WTC11 (cell line): Measurements from ENCODE around the gene MAPKAPK3.

Experiments used
- ESRRA ChIP-seq: sonication (generic); formaldehyde crosslinking; IDR thresholded peaks from 2 replicates; pipeline ENCODE4 v1.8.1; 2022; ENCODE audit warnings: mild to moderate bottlenecking, missing genetic modification reagents, borderline replicate concordance
- MYBL2 ChIP-seq: sonication (generic); formaldehyde crosslinking; IDR thresholded peaks from 2 replicates; pipeline ENCODE4 v1.8.1; 2023; ENCODE audit warnings: mild to moderate bottlenecking, moderate library complexity, missing genetic modification reagents
- NR1H2 ChIP-seq: sonication (generic); formaldehyde crosslinking; IDR thresholded peaks from 2 replicates; pipeline ENCODE4 v1.9.0; 2021; ENCODE audit warnings: mild to moderate bottlenecking, moderate library complexity, missing genetic modification reagents
- TEAD4 ChIP-seq: sonication (generic); formaldehyde crosslinking; IDR thresholded peaks from 2 replicates; pipeline ENCODE4 v1.8.0; 2022; ENCODE audit warnings: mild to moderate bottlenecking, missing genetic modification reagents
- USF1 ChIP-seq: sonication (generic); formaldehyde crosslinking; IDR thresholded peaks from 2 replicates; pipeline ENCODE4 v1.8.0; 2022; ENCODE audit warnings: mild to moderate bottlenecking, missing genetic modification reagents
- TF ChIP-seq, protein P1 (sequence below): fragments of 200-600 bp; IDR thresholded peaks from 2 replicates; pipeline ENCODE4 v1.8.0; 2022; ENCODE audit warnings: antibody characterized with exemption
- TF ChIP-seq, protein P2 (sequence below): sonication (generic); formaldehyde crosslinking; IDR thresholded peaks from 2 replicates; pipeline ENCODE4 v1.8.1; 2022; ENCODE audit warnings: mild to moderate bottlenecking, missing genetic modification reagents, moderate library complexity, borderline replicate concordance
- TF ChIP-seq, protein P3 (sequence below): sonication (generic); formaldehyde crosslinking; IDR thresholded peaks from 2 replicates; pipeline ENCODE4 v1.8.1; 2023; ENCODE audit warnings: mild to moderate bottlenecking, moderate library complexity, missing genetic modification reagents

- no peak for TF ChIP-seq NR1H2 (CRISPR knock-in tag)
- TF ChIP-seq, protein P1, sequence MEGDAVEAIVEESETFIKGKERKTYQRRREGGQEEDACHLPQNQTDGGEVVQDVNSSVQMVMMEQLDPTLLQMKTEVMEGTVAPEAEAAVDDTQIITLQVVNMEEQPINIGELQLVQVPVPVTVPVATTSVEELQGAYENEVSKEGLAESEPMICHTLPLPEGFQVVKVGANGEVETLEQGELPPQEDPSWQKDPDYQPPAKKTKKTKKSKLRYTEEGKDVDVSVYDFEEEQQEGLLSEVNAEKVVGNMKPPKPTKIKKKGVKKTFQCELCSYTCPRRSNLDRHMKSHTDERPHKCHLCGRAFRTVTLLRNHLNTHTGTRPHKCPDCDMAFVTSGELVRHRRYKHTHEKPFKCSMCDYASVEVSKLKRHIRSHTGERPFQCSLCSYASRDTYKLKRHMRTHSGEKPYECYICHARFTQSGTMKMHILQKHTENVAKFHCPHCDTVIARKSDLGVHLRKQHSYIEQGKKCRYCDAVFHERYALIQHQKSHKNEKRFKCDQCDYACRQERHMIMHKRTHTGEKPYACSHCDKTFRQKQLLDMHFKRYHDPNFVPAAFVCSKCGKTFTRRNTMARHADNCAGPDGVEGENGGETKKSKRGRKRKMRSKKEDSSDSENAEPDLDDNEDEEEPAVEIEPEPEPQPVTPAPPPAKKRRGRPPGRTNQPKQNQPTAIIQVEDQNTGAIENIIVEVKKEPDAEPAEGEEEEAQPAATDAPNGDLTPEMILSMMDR: no peak
- TF ChIP-seq, protein P2, sequence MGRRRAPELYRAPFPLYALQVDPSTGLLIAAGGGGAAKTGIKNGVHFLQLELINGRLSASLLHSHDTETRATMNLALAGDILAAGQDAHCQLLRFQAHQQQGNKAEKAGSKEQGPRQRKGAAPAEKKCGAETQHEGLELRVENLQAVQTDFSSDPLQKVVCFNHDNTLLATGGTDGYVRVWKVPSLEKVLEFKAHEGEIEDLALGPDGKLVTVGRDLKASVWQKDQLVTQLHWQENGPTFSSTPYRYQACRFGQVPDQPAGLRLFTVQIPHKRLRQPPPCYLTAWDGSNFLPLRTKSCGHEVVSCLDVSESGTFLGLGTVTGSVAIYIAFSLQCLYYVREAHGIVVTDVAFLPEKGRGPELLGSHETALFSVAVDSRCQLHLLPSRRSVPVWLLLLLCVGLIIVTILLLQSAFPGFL (CRISPR knock-in tag): no peak
- TF ChIP-seq MYBL2 (CRISPR knock-in tag): no peak
- no peak for TF ChIP-seq ESRRA (CRISPR knock-in tag)
- no peak for TF ChIP-seq USF1 (CRISPR knock-in tag)
- TF ChIP-seq, protein P3, sequence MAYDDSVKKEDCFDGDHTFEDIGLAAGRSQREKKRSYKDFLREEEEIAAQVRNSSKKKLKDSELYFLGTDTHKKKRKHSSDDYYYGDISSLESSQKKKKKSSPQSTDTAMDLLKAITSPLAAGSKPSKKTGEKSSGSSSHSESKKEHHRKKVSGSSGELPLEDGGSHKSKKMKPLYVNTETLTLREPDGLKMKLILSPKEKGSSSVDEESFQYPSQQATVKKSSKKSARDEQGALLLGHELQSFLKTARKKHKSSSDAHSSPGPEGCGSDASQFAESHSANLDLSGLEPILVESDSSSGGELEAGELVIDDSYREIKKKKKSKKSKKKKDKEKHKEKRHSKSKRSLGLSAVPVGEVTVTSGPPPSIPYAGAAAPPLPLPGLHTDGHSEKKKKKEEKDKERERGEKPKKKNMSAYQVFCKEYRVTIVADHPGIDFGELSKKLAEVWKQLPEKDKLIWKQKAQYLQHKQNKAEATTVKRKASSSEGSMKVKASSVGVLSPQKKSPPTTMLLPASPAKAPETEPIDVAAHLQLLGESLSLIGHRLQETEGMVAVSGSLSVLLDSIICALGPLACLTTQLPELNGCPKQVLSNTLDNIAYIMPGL (CRISPR knock-in tag): no peak
- no peak for TF ChIP-seq TEAD4 (CRISPR knock-in tag)
Measured at GRCh38 chr3:50658831-50659230, 41.9 kb downstream of the MAPKAPK3 start.
